ENCODE data around the gene CNIH2.
A peak's percentile ranks its signal among the peaks of the same experiment; 100 is the strongest.

The CNIH2 gene

GRCh38 chr11:66278363-66279091 is 552 bp downstream of the CNIH2 start:
- DNase-seq: no peak

GRCh38 chr11:66279092-66279734 is 1.2 kb downstream of the CNIH2 start:
- no peak for DNase-seq

- no peak for DNase-seq
These were observed 2.5 kb downstream of the CNIH2 start for GRCh38 chr11:66280428-66280827.

GRCh38 chr11:66281001-66281400 is 3.0 kb downstream of the CNIH2 start:
- no peak for DNase-seq

- DNase-seq: no peak
These were observed 3.9 kb downstream of the CNIH2 start for GRCh38 chr11:66281776-66282467.

- DNase-seq: peak; percentile 91
These were observed 4.8 kb downstream of the CNIH2 start for GRCh38 chr11:66282468-66283455.

GRCh38 chr11:66283461-66284105 is 5.6 kb downstream of the CNIH2 start:
- no peak for DNase-seq

GRCh38 chr11:66284526-66285078 is 6.6 kb downstream of the CNIH2 start:
- no peak for DNase-seq

GRCh38 chr11:66285250-66285947 is 7.4 kb downstream of the CNIH2 start:
- DNase-seq: no peak

GRCh38 chr11:66286699-66287098 is 8.7 kb downstream of the CNIH2 start:
- no peak for DNase-seq

- DNase-seq: no peak
These were observed 9.4 kb downstream of the CNIH2 start for GRCh38 chr11:66287211-66287888.

- no peak for DNase-seq
These were observed 10.1 kb downstream of the CNIH2 start for GRCh38 chr11:66287889-66288670.

GRCh38 chr11:66288671-66289547 is 10.9 kb downstream of the CNIH2 start, which contains the start of gene YIF1A:
Gene YIF1A, minus strand, starts transcription at chr11:66289143. Its CDS starts 158 bp downstream, at chr11:66288985.
- DNase-seq: peak; percentile 100

- DNase-seq: no peak
These were observed 11.8 kb downstream of the CNIH2 start for GRCh38 chr11:66289548-66290329.

GRCh38 chr11:66290330-66290621 is 12.3 kb downstream of the CNIH2 start:
- no peak for DNase-seq

- no peak for DNase-seq
These were observed 13.3 kb downstream of the CNIH2 start for GRCh38 chr11:66291303-66291705.

GRCh38 chr11:66291706-66292542 is 13.9 kb downstream of the CNIH2 start, which contains the start of gene TMEM151A:
Gene TMEM151A, plus strand, starts transcription at chr11:66291894. Its CDS starts 120 bp downstream, at chr11:66292014.
- DNase-seq: no peak
